Esophagus muscularis mucosa (tissue), 4 donors: ENCODE results near the gene NMNAT3. TPM values are rescaled to one million over a fixed set of nuclear protein-coding genes. Genes with fewer than 3 reads are reported as not detected.

Experiments
- DNase-seq: peaks from one replicate; pipeline ENCODE4 v3.0.0-alpha.2; 2017; ENCODE audit errors: extremely low spot score
- H3K27ac ChIP-seq, 4 donors: fragments of 200-600 bp; sonication (generic); replicated peaks in 1 of 4; 1 replicate in 3 of 4; 2 replicates in 1 of 4; pipeline ENCODE4 v1.5.1; 2016 to 2019; ENCODE audit warnings: mild to moderate bottlenecking in 1 of 4
- H3K27me3 ChIP-seq, 4 donors: fragments of 200-600 bp; sonication (generic); one replicate each; pipeline versions ENCODE4 v1.5.1 to v1.6.0; 2016 to 2019
- H3K36me3 ChIP-seq, 4 donors: fragments of 200-600 bp; sonication (generic); one replicate each; pipeline ENCODE4 v1.5.1; 2016 to 2019
- H3K4me1 ChIP-seq, 4 donors: fragments of 200-600 bp; sonication (generic); one replicate each; pipeline ENCODE4 v1.5.1; 2016 to 2019
- H3K4me3 ChIP-seq, 4 donors: fragments of 200-600 bp; sonication (generic); 1 replicate in 2 of 4; 2 replicates in 2 of 4; pipeline ENCODE4 v1.5.1; 2016 to 2019; ENCODE audit warnings: mild to moderate bottlenecking in 4 of 4, moderate library complexity in 1 of 4
- H3K9me3 ChIP-seq, 4 donors: fragments of 200-600 bp; sonication (generic); 1 replicate in 3 of 4; 2 replicates in 1 of 4; pipeline ENCODE4 v1.5.1; 2016 to 2019
- EP300 ChIP-seq: sonication (generic); formaldehyde crosslinking; IDR thresholded peaks from one replicate; pipeline ENCODE4 v1.6.1; 2017; ENCODE audit warnings: antibody characterized with exemption
- POLR2A ChIP-seq: fragments of 450-650 bp; IDR thresholded peaks from one replicate; pipeline ENCODE4 v1.6.1; 2017; ENCODE audit warnings: antibody characterized with exemption, moderate library complexity, mild to moderate bottlenecking, low read depth
- POLR2AphosphoS5 ChIP-seq, 2 donors: sonication (generic); formaldehyde crosslinking; IDR thresholded peaks; one replicate each; pipeline ENCODE4 v1.6.1; 2017; ENCODE audit warnings: antibody characterized with exemption in 2 of 2
- WGBS: methylation state at CpG from one replicate; pipeline ENCODE4 v1.1.5; 2018; 5-methylcytosine and 5-hydroxymethylcytosine counted together
- intact Hi-C: fragments of 100-400 bp; cut with DNase I; formaldehyde crosslinking; loops from one replicate; pipeline ENCODE4 v1.15.1; 2023
- total RNA-seq, 4 donors: library from RNA; depleted of rRNA; stranded (reverse); fragments of >200 nt; gene quantifications; one replicate each; pipeline versions ENCODE4 v1.1.0 to v1.2.1, GENCODE V29; 2016
- TF ChIP-seq, protein P1 (sequence below), 3 experiments: fragments of 200-600 bp in 2 of 3; fragments of 450-650 bp in 1 of 3; sonication (generic) in 2 of 3; IDR thresholded peaks; one replicate each; pipeline ENCODE4 v1.5.1; 2017 to 2019; ENCODE audit warnings: antibody characterized with exemption in 3 of 3, mild to moderate bottlenecking in 2 of 3, moderate library complexity in 1 of 3

Gene NMNAT3
- total RNA-seq, result 10 to 100 TPM; 10.7 to 15.6 (median 11.4) TPM

DNA sequence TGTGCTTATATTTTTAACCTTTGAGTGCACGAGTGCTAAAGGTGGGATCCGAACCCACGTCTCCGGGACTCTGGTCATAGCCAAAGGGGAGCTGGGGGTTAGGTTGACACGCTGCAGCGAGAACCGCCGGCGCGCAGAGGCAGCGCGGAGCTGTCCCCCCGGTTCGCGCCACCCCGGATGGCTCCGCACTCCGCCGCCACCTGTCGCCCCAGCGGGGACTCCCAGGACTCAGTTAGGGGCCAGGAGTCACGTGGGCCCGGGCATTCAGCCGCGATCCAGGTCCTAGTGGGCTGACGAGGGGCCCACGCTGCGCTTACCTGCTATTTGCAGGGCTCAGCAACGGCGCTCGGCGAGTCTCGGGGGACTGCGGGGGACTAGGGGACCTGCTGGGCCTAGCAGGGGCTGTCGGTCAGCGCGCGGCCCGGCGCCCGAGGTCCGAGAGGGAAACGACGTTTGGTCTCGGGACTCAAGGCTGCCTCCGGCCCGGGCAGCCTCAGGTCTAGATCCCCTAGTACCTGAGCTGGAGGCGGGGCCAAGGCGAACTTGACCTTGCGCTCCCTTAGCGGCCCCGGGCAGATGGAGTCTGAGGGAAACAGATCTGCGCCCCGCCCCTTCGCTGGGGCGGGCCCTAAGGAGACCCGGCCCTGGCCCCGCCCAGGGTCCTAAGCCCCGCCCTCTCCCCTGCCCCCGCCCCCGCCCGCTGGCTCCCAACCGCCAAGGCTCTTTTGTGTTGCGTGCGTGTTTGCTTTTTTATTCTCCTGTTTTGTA is at the start of gene NMNAT3:
NMNAT3 (minus strand) TSS at position 585 of the 768 bp plus-strand sequence. CDS start 50,248 bp downstream, outside the sequence.
- Histone ChIP-seq H3K9me3 (no peaks in the 10 kb centered on the region), H3K4me1 (peaks cover 9 to 25% (median 17%) of the 10 kb centered on the region in 4 donors), H3K27me3 (no peaks in the 10 kb centered on the region), H3K4me3 (peak within 1 kb of the TSS; percentile 67 to 85 (median 70)), H3K27ac (peak within 1 kb of the TSS; percentile 56 to 77 (median 70)), H3K36me3 (no peaks in the 10 kb centered on the region)
- TF ChIP-seq EP300, result no peak
- TF ChIP-seq, protein P1, sequence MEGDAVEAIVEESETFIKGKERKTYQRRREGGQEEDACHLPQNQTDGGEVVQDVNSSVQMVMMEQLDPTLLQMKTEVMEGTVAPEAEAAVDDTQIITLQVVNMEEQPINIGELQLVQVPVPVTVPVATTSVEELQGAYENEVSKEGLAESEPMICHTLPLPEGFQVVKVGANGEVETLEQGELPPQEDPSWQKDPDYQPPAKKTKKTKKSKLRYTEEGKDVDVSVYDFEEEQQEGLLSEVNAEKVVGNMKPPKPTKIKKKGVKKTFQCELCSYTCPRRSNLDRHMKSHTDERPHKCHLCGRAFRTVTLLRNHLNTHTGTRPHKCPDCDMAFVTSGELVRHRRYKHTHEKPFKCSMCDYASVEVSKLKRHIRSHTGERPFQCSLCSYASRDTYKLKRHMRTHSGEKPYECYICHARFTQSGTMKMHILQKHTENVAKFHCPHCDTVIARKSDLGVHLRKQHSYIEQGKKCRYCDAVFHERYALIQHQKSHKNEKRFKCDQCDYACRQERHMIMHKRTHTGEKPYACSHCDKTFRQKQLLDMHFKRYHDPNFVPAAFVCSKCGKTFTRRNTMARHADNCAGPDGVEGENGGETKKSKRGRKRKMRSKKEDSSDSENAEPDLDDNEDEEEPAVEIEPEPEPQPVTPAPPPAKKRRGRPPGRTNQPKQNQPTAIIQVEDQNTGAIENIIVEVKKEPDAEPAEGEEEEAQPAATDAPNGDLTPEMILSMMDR (IDR thresholded peaks at IDR 0.05), result peak in 2 of 3 experiments; percentile 12 to 13
- TF ChIP-seq POLR2A, result no peak
- TF ChIP-seq POLR2AphosphoS5 (IDR thresholded peaks at IDR 0.05), result peak in 1 of 2 donors; percentile 49
- DNase-seq, result peak; percentile 94
- intact Hi-C loops, result no loop called here
- 5% methylated on average over 13 of the region's 65 CpGs for WGBS

GRCh38 chr3:139721370-139721769 is 43.6 kb upstream of the NMNAT3 start:
- Histone ChIP-seq H3K4me1 (no peaks in the 10 kb centered on the region), H3K4me3 (no peak overlapping the region), H3K36me3 (no peaks in the 10 kb centered on the region), H3K27me3 (peaks cover 0 to 5% (median 0%) of the 10 kb centered on the region in 4 donors), H3K9me3 (no peaks in the 10 kb centered on the region), H3K27ac (no peak overlapping the region)
- TF ChIP-seq EP300 (no peak), POLR2AphosphoS5 (IDR thresholded peaks at IDR 0.05) (no peak), POLR2A (no peak)
- TF ChIP-seq, protein P1 (IDR thresholded peaks at IDR 0.05), result no peak
- WGBS, result 72% methylated on average over 1 of the region's 1 CpG
- intact Hi-C loops, result no loop called here
- DNase-seq, result no peak

- TF ChIP-seq, protein P1 (IDR thresholded peaks at IDR 0.05), result peak in 2 of 3 experiments; percentile 17 to 25
- TF ChIP-seq POLR2AphosphoS5 (IDR thresholded peaks at IDR 0.05), result no peak
- no peak for DNase-seq
These were observed 40.6 kb upstream of the NMNAT3 start for GRCh38 chr3:139718415-139718814.

GRCh38 chr3:139716908-139717485 is 39.2 kb upstream of the NMNAT3 start:
- H3K36me3 ChIP-seq, result no peaks in the 10 kb centered on the region
- peaks cover 0 to 5% (median 0%) of the 10 kb centered on the region in 4 donors for H3K27me3 ChIP-seq
- DNase-seq, result no peak
- TF ChIP-seq, protein P1 (IDR thresholded peaks at IDR 0.05), result no peak
- TF ChIP-seq POLR2AphosphoS5 (IDR thresholded peaks at IDR 0.05) (no peak), POLR2A (no peak), EP300 (no peak)
- WGBS, result 31% methylated on average over 3 of the region's 3 CpGs
- H3K9me3 ChIP-seq, result no peaks in the 10 kb centered on the region
- no peak overlapping the region for H3K27ac ChIP-seq
- intact Hi-C loops, result no loop called here
- no peaks in the 10 kb centered on the region for H3K4me1 ChIP-seq
- no peak overlapping the region for H3K4me3 ChIP-seq

More at GRCh38 chr3:139718415-139718814, 40.6 kb upstream of the NMNAT3 start:
- Histone ChIP-seq H3K9me3 (no peaks in the 10 kb centered on the region), H3K36me3 (no peaks in the 10 kb centered on the region), H3K27ac (no peak overlapping the region), H3K4me3 (no peak overlapping the region), H3K4me1 (no peaks in the 10 kb centered on the region), H3K27me3 (peaks cover 0 to 5% (median 0%) of the 10 kb centered on the region in 4 donors)
- WGBS, result 31% methylated on average over 3 of the region's 3 CpGs
- intact Hi-C loops, result no loop called here
